Islet of Langerhans (tissue), 1 donor: ENCODE results near the gene RPS4Y2.

ENCODE experiments used
- FAIRE-seq: peaks from one replicate; lab custom pipeline; 2011; peaks lifted over from hg19 to GRCh38; lab: Jason Lieb, UNC

Gene RPS4Y2

DNA sequence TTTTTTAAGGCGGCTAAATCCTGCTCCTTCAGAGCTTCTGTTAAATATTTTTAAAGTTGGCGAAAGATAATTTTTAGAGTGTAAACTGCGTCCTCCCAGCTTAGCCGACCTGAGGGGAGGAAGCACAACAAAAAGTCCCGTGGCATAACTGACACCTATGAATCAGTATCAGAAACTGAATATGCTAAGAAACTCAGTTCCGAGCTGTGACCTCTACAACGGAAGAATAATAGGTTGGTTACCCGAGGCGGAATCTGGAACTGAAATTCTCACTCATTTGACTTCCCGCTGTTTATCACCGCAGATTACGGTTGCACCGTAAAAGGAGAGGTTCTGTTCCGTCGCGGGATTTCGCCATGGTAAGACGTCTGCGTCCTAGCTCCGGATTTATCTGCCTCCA is at the start of gene RPS4Y2:
TSS of gene RPS4Y2 (plus strand) at position 301 of the 400 bp plus-strand sequence. CDS start at position 357, 56 bp downstream.
- no peak for FAIRE-seq

DNA sequence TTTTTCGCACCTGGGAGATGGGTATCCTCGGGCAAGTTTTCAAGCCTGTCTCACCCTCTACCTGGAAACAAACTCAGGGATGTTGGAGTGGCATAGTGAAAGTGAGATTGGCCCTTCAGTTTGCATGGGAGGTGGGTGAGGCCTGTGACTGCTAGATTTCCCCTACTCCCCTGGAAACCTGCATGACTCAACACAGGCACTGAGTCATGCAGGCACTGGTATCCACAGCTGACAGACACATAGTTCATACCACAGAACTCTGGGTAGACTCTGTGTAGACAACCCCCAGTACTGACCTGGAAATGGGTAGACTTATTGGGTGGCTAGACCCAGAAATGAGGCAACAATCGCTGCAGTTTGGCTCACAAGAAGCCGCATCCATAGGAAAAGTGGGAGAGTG is 41.5 kb upstream of the RPS4Y2 start:
- FAIRE-seq = no peak

DNA sequence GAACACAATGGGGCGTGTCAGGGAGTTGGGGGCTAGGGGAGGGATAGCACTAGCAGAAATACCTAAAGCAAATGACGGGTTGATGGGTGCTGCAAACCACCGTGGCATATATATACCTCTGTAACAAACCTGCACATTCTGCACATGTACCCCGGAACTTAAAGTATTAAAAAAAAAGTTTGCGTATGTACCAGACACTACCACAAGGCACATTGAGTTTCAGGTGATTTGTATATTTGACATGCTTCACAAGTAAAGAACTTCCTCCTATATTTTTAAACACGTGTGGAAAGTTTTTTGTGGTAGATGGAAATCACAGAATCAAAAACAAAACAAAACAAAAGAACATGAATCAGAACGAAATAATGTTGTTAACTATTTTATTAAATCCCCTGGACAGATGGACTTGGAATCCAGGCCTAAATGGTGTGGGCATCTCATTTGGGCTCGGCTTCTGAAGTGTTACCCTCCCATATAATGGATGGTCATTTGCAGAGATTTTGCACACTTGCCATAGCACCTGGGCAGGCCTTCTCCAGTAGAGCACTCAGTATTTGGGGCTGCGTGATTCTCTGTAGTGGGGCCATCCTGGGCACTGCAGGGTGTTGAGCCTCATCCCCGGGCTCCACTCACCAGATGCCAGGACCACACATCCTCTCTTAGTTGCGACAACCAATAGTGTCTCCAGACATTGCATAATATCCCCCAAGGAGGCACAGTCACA is 29.6 kb upstream of the RPS4Y2 start:
- no peak for FAIRE-seq

DNA sequence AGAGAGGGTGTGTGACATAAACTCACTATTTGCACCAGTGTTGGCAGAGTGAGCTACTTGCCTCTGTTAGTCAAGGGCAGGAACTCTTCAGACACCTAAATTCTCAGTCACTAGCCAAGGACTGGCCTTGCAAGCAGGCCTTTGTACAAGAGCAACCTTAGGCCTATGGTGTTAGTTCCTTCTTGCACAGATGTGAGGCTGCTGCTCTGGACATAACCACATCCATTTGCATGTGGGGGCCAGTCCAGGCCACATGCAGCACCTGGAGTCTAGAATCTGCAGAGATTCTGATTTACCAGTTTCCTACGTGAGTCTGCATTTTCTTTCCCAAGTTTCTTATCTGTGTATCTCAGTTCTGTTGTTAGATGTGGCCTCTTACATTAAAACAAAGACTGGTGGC is 20.7 kb upstream of the RPS4Y2 start:
- no peak for FAIRE-seq

DNA sequence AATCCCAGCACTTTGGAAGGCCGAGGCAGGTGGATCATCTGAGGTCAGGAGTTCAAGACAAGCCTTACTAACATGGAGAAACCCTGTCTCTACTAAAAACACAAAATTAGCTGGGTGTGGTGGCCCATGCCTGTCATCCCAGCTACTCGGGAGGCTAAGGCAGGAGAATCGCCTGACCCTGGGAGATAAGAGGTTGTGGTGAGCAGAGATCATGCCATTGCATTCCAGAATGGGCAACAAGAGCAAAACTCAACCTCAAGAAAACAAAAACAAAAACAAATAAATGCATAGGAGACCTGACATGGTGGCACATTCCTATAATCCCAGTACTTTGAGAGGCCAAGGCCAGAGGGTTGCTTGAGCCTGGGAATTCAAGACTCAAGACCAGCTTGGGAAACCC is 16.1 kb upstream of the RPS4Y2 start:
- no peak for FAIRE-seq

DNA sequence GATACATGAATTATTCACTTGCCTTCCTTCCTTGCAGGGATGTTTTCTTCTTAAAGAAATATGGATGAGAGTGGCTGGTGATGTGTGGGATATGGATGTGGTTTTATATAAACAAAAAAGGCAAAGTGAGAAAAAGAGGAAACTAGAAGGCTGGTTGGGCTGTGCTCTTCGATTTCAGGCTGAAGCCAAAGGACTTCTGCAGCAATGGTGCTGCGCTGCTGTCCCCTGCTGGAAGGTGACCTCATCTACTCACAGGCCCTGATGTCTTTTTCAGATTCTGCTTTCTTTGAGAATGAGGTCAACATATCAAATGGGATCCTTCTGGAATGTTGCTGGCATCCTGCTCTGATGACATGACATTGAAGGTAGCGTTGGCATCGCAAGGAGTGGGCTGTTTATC is 15.3 kb upstream of the RPS4Y2 start:
- peak; percentile 85 for FAIRE-seq

DNA sequence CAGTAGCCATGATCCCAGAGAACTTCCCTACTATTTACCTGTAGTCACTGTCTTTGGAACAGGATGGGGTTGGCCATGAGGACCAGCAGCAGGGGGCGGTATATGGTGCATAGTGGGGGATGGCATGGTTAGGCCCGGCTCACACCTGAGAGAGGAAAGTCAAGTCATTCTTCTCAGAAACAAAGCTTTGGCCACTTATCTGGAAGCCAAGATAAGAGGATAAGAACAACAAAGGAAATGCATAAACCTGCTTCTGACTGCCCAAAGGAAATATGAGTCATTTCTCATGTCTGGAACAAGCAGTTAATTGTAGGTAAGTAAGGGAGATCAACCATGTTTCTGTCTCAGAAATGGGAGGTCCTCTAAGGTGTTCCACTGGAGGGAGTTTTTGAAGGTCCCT is 10.8 kb upstream of the RPS4Y2 start:
- no peak for FAIRE-seq

DNA sequence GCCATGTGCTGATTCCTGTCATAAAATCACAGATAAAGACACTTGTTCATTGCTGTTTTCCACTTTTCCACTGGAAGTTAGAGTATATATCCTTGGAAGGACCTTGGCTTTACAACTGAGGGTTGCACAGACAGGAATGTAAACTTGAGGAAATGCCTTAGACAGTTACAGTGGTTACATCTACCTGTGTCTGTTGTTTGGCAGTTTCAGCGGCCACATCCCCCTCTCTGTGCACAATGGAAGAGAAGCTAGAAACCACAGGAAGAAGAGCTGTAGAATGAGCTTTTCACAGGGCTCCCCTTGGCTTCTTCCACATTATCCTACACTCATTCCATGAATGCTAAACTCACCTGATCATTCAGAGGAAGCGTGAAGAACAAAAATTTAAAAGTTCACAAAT is 9.0 kb upstream of the RPS4Y2 start:
- FAIRE-seq = no peak

DNA sequence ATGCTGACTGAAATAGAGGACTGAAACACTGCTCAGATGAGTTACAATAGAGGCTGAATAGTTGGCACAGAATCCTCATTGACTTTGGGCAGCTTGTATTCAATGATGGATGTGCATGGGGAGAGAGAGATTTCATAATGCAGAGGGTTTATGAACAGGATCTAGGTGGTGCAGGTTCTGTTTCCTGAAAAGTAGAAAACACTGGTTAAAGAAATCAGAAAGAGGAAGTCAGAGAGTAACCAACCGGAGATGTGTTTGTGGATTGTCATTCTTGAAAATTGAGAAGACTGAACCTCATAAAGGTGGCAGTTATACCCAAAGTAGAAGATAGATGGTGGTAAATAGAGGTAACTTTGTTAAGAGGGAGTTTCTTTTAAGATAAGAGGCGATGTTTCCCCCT is 8.0 kb downstream of the RPS4Y2 start:
- FAIRE-seq = no peak

DNA sequence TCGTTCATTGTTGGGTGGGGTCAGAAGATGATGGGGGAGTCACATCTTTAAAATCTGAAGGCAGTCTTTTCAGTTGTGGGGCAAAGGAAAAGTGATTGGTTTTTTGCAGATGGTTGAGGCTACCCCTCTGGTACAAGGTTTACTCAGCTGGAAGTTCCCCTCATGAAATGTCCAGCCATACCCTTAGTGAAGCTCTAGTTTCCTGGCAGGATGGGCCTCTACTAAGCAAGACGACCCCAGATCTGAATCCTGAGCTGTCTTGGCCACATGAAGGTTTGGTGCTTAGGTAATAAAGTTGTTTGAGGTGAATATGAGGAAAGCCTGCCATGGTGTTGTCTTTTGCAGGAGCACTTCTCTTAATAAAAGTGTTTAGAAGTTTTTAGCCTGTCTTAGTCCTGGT is 9.2 kb downstream of the RPS4Y2 start:
- FAIRE-seq = no peak

DNA sequence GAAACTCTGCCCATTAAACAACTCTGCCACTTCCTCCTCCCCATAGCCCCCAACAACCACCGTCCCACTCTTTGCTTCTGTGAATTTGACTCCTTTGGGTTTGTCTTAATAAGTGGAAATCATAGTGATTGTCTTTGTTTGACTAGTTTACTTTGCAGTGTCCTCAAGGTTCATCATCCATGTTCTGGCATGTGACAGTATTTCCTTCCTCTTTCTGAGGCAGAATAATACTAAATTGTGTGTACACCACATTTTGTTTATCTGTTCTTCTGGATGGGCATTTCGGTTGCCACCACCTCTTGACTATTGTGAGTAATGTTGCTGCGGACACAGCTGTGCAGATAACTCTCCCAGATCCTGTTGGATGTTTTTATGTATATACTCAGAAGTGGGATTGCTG is 14.8 kb downstream of the RPS4Y2 start:
- no peak for FAIRE-seq

DNA sequence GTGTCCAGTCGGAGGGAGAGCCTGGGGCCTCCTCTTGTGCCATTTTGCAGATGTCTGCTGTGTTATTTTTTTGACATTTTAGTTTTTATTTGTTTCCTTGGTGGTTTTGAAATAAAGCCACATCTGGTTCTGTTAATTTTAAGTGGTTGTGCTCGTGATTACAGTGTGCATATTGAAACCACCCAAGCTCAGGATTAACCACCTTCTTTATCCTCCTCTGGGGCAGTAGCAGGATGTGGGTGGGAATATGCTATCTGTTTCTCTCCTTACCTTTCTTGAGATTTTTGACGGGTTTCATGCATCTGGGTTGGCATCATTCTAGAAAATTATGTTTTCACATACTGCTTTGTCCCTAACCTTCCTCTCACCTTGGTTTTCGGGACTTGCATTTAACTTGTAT is 20.2 kb downstream of the RPS4Y2 start:
- no peak for FAIRE-seq

DNA sequence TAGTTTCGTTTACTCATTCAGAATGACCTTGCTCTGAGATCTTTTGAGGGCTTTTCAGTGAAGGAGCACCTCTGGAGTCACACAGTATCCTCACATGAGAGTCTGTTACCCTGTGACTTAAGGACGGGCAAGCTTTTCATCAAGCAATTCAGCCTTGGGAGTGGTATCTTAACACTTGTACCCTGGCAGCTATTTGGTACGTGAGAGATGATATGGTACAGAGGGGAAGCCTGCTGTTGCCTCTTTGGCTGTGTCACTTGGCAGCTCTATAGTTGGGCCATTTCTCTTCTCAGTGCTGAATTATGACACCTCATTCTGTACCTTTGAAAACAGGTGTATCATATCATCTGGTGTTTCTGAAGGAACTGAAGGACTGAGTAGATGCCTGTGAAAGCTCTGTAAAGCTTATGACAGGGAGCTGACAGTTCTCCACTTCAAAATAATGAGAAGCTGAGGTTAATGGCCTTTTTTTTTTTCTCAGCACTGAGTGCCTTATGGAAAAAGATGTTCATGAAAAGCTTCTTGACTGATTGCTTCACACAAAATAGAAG is 24.3 kb downstream of the RPS4Y2 start:
- no peak for FAIRE-seq

DNA sequence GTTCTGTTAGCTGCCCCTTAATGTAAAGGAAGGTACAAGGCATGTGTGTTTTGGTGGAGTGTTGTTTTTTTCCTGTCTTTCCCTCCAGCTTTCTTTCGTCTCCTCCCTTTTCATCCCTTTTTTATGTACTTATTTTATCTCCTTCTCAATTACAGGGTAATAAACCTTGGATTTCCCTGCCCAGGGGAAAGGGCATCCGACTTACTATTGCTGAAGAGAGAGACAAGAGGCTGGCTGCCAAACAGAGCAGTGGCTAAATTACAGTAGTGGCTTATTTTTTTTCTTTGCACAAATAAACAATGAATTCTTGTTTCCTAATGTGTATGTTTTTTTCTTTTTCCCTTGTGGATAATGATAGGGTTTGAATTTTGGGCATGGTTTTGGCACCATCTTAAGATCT is 24.9 kb downstream of the RPS4Y2 start:
- FAIRE-seq = no peak

DNA sequence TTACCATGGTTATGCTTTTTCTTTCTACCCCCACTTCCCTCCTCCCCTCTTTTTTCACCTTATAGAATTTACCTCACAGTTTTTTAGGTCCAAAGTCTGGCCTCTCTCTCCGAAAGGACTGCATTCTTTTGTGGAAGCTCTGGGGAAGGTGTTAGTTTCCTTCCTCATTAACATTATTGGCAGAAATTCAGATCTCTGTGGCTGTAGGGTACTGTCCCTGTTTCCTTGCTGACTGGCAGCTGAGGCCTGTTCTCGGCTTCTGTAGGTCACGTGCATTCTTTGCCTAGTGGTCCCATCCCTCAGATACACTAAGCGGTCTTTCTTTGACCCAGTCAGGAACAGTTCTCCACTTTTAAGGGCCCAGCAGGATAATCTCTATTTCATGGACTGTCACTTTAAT is 25.5 kb downstream of the RPS4Y2 start:
- no peak for FAIRE-seq

DNA sequence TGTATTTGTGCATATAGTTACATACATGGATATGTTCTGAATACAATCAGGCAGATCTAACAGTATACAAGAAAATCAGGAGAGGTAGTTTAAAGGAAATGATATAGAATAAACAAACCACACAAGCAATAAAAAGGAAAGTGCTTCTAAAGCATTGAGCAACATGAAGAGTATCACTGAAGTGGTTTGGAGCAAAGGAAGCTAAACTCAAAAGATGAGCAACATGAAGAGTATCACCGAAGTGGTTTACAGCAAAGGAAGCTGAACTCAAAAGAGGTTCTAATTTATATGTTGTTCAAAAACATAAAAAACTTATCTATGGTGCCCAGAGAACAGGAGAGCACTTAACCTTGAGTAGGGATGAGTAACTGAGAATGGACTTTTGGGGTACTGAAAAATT is 29.1 kb downstream of the RPS4Y2 start:
- FAIRE-seq = no peak

DNA sequence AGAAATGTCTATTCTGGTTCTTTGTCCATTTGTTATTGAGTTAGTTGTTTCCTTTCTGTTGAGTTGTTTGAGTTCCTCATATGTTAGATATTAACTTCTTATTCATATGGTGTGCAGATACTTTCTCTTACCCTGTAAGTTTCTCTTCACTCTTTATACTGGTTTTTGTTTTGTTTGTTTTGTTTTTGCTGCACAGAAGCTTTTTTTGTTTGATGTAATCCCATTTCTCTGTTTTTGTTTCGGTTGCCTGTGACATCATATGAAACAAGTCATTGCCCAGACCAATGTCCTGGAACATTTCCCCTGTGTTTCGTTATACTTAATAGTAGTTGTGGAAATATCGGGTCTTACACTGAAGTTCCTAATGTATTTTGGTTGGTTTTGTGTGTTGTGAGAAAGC is 31.2 kb downstream of the RPS4Y2 start:
- FAIRE-seq = no peak

DNA sequence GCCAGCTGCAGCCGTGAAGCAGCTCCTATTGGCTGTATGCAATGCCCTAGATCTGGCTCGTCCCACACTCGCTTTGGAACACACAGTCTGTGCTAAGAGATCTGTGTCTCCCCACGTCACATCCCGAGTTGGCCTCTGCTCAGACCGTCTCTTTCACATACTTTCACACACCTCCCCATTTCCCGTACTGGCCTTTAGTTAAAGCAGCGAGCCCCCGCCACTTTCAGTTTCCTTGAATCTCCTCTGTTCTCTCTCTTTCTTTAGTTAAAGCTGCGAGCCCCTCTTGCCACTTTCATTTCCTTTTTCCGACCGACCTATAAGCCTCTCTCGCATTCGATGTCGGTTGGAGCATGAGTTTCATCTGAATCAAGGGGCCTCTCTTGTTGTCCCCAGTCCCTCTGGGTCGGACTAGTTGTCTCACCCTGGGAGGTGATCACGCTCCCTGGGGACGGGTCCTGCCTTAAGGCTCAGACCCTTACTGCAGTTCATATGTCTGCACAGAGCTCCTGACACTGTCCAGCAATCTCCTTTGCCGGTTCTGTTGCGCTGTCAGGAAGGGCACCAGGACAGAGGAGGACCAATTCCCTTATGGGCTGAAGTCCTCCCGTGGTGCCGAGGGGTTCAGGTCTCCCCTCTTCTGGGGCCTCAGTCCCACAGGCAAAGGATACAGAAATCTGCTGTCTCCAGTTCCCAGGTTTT is 42.6 kb downstream of the RPS4Y2 start:
- FAIRE-seq = no peak

DNA sequence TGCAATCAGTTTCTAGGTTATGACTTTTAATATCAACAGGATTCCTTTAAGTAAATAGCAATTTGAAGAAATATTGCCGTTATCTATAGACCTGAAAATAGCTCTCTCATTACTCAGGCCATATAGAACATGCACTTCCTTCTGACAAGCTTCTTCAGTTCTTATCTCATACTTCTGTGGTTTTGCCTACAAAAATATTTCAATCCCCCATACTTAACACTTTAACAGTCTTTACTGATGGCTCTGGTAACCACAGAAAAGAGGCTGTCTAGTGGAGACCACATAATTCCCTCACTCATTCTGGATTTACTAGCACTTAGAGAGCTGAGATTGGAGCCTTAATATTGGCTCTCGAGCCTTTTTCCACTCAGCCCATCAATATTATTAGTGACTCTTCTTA is 46.8 kb downstream of the RPS4Y2 start:
- FAIRE-seq = no peak

DNA sequence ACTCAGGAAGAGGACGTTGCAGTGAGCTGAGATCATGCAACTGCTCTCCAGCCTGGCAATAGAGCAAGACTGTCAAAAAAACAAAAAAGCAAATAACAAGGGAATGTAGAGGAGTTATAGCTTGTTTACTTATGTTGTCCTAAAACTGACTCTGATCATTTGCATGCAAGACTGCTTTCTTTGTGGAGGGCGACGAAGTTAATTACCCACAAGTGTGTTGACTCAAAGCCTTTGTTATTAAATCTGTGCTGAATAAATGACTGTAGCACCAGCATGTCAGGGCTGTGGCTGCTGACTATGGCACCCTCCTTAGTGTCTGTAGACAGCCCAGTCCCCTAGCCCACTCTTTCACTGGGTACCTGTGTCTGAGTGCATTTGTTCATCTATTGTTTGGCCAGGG is 50.3 kb downstream of the RPS4Y2 start:
- FAIRE-seq = no peak

DNA sequence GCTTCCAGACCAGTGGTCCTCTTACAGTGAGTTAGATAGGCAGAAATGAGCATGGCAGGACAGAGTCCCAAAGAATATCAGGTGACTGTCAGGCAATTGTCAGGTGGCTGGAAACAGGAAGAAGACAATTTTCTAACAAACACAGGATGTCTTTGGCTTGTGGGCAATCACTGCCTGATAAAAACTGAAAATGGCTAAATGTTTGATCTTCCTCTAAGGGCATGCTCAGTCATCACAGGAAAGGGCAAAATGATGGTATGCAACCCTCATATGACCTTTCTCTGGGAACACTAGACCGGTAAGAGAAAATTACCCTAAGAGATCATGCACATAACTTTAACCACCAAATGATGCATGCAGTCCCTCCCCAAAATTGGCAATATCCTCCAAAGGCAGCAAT is 57.6 kb downstream of the RPS4Y2 start:
- FAIRE-seq = no peak

DNA sequence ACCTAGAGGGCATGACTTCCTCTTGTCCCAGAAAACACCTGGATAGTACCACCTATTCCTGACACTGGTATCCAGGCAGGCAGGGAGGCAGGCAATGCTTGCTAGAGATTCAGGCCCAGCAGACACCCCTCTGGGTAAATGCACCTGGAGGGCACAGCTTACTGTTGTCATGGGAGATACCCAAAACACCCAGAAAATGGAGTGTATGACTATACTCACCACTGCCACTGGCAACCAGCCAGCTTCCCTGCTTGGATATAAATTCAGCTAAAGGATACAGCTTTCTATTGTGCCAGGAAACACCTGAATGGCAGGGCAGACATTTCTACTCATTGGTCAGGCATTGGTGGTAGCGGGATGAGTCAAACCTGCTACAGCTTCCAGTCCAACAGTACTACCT is 58.9 kb downstream of the RPS4Y2 start:
- no peak for FAIRE-seq

DNA sequence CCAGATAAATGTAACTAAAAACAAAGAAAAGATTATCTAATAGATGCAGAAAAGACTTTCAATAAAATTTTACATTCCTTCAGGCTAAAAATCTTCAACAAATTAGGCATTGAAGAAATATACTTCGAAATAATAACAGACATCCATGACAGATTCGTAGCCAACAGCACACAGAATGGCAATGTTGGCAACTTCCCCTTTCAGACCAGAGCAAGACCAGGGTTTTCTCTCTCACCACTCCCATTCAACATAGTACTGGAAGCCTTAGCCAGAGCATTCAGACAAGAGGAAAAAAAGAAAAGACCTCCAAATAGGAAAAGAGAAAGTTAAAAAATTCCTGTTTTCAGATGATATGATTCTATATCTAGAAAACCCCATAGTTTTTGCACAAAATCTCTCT is 61.2 kb downstream of the RPS4Y2 start:
- FAIRE-seq = no peak
